H1 (cell line): ENCODE results near the gene FGGY. TPM values are rescaled to one million over a fixed set of nuclear protein-coding genes. Genes with fewer than 3 reads are reported as not detected.

Source experiments
- ATF2 ChIP-seq: IDR thresholded peaks from 2 replicates; pipeline ENCODE4 v1.6.1; 2012; ENCODE audit warnings: low read length, inconsistent platforms
- CBX5 ChIP-seq: fragments of 300-800, 300-1000 bp; sonication (generic); IDR thresholded peaks from 2 replicates; pipeline ENCODE4 v1.7.1; 2016; ENCODE audit warnings: antibody characterized with exemption, low read length, low read depth
- EP300 ChIP-seq, 2 experiments: IDR thresholded peaks; 1 replicate in 1 of 2; 2 replicates in 1 of 2; pipeline ENCODE4 v1.6.1; 2011 to 2012; ENCODE audit warnings: low read depth in 2 of 2, low read length in 2 of 2, mild to moderate bottlenecking in 2 of 2, borderline replicate concordance in 1 of 2, inconsistent platforms in 1 of 2, moderate library complexity in 1 of 2
- FOSL1 ChIP-seq: IDR thresholded peaks from 2 replicates; pipeline ENCODE4 v1.6.1; 2011; ENCODE audit warnings: mild to moderate bottlenecking, low read depth, low read length, moderate library complexity; ENCODE audit not compliant: insufficient read depth
- POLR2AphosphoS5 ChIP-seq: IDR thresholded peaks from 2 replicates; pipeline ENCODE4 v1.6.1; 2011; ENCODE audit warnings: low read depth, low read length
- SP1 ChIP-seq: IDR thresholded peaks from 2 replicates; pipeline ENCODE4 v1.6.1; 2011; ENCODE audit warnings: low read depth, low read length
- polyA plus RNA-seq, 7 experiments: library from polyadenylated mRNA; depleted of rRNA in 3 of 7; stranded (reverse) in 5 of 7; unstranded in 2 of 7; fragments of >200 nt in 5 of 7; fragments of 200-250 nt in 2 of 7; gene quantifications; 1 replicate in 5 of 7; 2 replicates in 1 of 7; 4 replicates in 1 of 7; pipeline versions ENCODE4 v1.2.1 to v1.2.3, GENCODE V29; 2011 to 2013; ENCODE audit warnings: missing spikeins in 2 of 7, mixed read lengths in 2 of 7
- total RNA-seq: library from RNA; stranded (reverse); fragmentation: NEBNext Ultra II Directional; extraction: Animal tissue kit (Norgen Biotek cat#: 25700); gene quantifications from 2 replicates; pipeline ENCODE4 v1.2.1, GENCODE V29; 2021

Gene FGGY
- total and polyA plus RNA-seq, 2 of the 8 experiments (the other 6 are each of a cell fraction or from before 2014, with no cell fraction given): 10.3 to 12.5 TPM

- TF ChIP-seq EP300 (IDR thresholded peaks at IDR 0.05; ENCODE audit: borderline replicate concordance in 1 of 2, low read depth in 2 of 2, low read length in 2 of 2) (no peak), POLR2AphosphoS5 (no peak), CBX5 (no peak), SP1 (no peak), ATF2 (no peak), FOSL1 (no peak)
- TF ChIP-seq, all 59 proteins: peak for 0
Observed at GRCh38 chr1:59743324-59744091, 446.6 kb downstream of the FGGY start (continued).
